AG04450 (cell line): ENCODE results near the gene SIKE1. TPM values are rescaled to one million over a fixed set of nuclear protein-coding genes. Genes with fewer than 3 reads are reported as not detected.
"Not testable (repeated sequence)": the region's sequence is repeated elsewhere in the genome, so short reads cannot be mapped to it uniquely, and the experiment has no call there.

Experiments
- CTCF ChIA-PET: fragments of 300-600, 350-600 bp; formaldehyde crosslinking; extraction: SDS; loops from one replicate; lab custom pipeline; 2022; ENCODE audit warnings: antibody characterized with exemption, inconsistent platforms; lab: Charles Lee
- POLR2A ChIA-PET: fragments of 350-600 bp; formaldehyde crosslinking; extraction: SDS; loops from one replicate; lab custom pipeline; 2021; ENCODE audit warnings: antibody characterized with exemption, inconsistent platforms; lab: Yijun Ruan, JAX
- DNase-seq: peaks from one replicate; pipeline ENCODE4 v3.0.0-alpha.2; 2011; ENCODE audit warnings: low read depth, low spot score
- H3K27ac ChIP-seq: one replicate; pipeline ENCODE4 v1.5.1; 2012; ENCODE audit warnings: low read depth, low read length, control low read depth
- H3K27me3 ChIP-seq: one replicate; pipeline ENCODE4 v1.6.0; 2012; ENCODE audit warnings: low read length; ENCODE audit not compliant: control insufficient read depth, insufficient read depth
- H3K4me3 ChIP-seq: 2 replicates; pipeline ENCODE4 v1.5.1; 2011; ENCODE audit warnings: mild to moderate bottlenecking, low read depth, low read length, control low read depth
- H3K9me3 ChIP-seq: 2 replicates; pipeline ENCODE4 v1.5.1; 2012; ENCODE audit warnings: low read length; ENCODE audit not compliant: control insufficient read depth, insufficient read depth
- polyA plus RNA-seq: library from polyadenylated mRNA; depleted of rRNA; stranded (reverse); fragments of >200 nt; gene quantifications from 2 replicates; pipeline ENCODE4 v1.2.3, GENCODE V29; 2011
- TF ChIP-seq, protein P1 (sequence below): IDR thresholded peaks from 2 replicates; pipeline ENCODE4 v1.5.1; 2011; ENCODE audit warnings: low read depth, low read length, control low read depth, inconsistent platforms

SIKE1 gene
- polyA plus RNA-seq, 1 experiment: 58.5 TPM

DNA sequence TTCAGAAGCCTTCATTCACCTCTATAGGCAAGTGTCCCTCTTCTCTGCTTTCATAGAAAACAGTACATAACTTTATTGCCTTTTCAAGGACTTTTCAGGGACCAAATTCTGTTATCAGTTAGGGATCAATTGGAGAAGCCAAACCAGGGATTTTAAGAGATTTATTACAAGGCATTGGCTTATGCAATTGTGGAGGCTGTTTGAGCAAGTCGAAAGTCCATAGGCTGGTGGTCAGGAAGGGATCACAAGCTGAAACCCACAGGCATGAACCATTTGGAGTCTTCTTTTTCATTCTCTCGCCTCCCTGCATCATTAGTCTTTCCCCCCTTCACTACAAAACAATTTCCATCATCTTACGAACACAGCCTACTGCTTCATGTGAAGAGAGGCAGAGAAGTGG is 39.4 kb upstream of the SIKE1 start:
- H3K27ac ChIP-seq: no peak overlapping the region
- ChIA-PET CTCF (interaction anchor here (0.6 to 1.2 kb wide), 2 partner anchors 20 to 1786 kb away, joined by 3 to 6 read pairs; no protein-coding TSS in a partner anchor), POLR2A (no interaction called here)
- H3K27me3 ChIP-seq: no peaks in the 10 kb centered on the region
- no peak overlapping the region for H3K4me3 ChIP-seq
- no peak for DNase-seq
- no peaks in the 10 kb centered on the region for H3K9me3 ChIP-seq
- TF ChIP-seq, protein P1, sequence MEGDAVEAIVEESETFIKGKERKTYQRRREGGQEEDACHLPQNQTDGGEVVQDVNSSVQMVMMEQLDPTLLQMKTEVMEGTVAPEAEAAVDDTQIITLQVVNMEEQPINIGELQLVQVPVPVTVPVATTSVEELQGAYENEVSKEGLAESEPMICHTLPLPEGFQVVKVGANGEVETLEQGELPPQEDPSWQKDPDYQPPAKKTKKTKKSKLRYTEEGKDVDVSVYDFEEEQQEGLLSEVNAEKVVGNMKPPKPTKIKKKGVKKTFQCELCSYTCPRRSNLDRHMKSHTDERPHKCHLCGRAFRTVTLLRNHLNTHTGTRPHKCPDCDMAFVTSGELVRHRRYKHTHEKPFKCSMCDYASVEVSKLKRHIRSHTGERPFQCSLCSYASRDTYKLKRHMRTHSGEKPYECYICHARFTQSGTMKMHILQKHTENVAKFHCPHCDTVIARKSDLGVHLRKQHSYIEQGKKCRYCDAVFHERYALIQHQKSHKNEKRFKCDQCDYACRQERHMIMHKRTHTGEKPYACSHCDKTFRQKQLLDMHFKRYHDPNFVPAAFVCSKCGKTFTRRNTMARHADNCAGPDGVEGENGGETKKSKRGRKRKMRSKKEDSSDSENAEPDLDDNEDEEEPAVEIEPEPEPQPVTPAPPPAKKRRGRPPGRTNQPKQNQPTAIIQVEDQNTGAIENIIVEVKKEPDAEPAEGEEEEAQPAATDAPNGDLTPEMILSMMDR: no peak

- DNase-seq, H3K27ac ChIP-seq, H3K9me3 ChIP-seq, H3K27me3 ChIP-seq, H3K4me3 ChIP-seq, POLR2A ChIA-PET, CTCF ChIA-PET: not testable (repeated sequence)
These were observed 24.0 kb upstream of the SIKE1 start for GRCh38 chr1:114804449-114804848.

DNA sequence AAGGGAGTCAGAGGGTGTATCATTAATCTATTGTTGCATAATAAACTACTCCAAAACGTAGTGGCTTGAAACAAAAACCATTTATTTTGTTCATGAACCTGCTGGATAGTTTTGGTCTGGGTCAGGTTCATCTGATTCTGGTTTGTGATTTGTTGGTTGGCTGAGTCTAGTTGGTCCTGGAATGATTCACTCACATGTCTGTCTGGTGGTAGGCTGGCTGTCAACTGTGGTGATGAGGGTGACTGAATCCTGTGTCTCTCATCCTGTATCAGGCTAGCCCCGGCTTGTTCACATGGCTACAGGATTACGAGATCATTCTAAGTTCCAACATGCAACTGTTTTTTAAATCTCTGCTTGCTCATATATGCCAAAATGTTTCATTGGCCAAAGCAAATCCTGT is 22.5 kb upstream of the SIKE1 start:
- Histone ChIP-seq H3K27ac (no peak overlapping the region), H3K4me3 (no peak overlapping the region), H3K27me3 (no peaks in the 10 kb centered on the region), H3K9me3 (no peaks in the 10 kb centered on the region)
- TF ChIP-seq, protein P1: no peak
- CTCF ChIA-PET: no interaction called here
- DNase-seq: no peak
- POLR2A ChIA-PET: no interaction called here

- H3K27ac ChIP-seq: no peak overlapping the region
- H3K9me3 ChIP-seq: no peaks in the 10 kb centered on the region
- ChIA-PET POLR2A (no interaction called here), CTCF (no interaction called here)
- H3K27me3 ChIP-seq: no peaks in the 10 kb centered on the region
- TF ChIP-seq, protein P1: no peak
- no peak for DNase-seq
- H3K4me3 ChIP-seq: no peak overlapping the region
These were observed 13.6 kb upstream of the SIKE1 start for GRCh38 chr1:114794038-114794437.

GRCh38 chr1:114790581-114790980 is 10.1 kb upstream of the SIKE1 start:
- CTCF ChIA-PET, DNase-seq, H3K27me3 ChIP-seq, H3K4me3 ChIP-seq, H3K9me3 ChIP-seq, H3K27ac ChIP-seq, POLR2A ChIA-PET: not testable (repeated sequence)

- CTCF ChIA-PET, H3K27me3 ChIP-seq, H3K27ac ChIP-seq, POLR2A ChIA-PET, H3K4me3 ChIP-seq, H3K9me3 ChIP-seq, DNase-seq: not testable (repeated sequence)
These were observed 6.0 kb upstream of the SIKE1 start for GRCh38 chr1:114786440-114786839.
